HepG2 (cell line): ENCODE results near the gene GSDMA. TPM values are rescaled to one million over a fixed set of nuclear protein-coding genes. Genes with fewer than 3 reads are reported as not detected.

ENCODE experiments used
- ATF7-NPFF ChIP-seq: sonication (generic); formaldehyde crosslinking; IDR thresholded peaks from 2 replicates; pipeline ENCODE4 v1.8.1; 2023; ENCODE audit warnings: mild to moderate bottlenecking, low read depth, missing genetic modification reagents, moderate library complexity
- CREBL2 ChIP-seq: sonication (generic); formaldehyde crosslinking; IDR thresholded peaks from 2 replicates; pipeline ENCODE4 v1.8.1; 2023; ENCODE audit warnings: missing genetic modification reagents, mild to moderate bottlenecking, borderline replicate concordance
- DZIP1 ChIP-seq: sonication (generic); formaldehyde crosslinking; IDR thresholded peaks from 2 replicates; pipeline ENCODE4 v1.5.0; 2020; ENCODE audit warnings: mild to moderate bottlenecking, missing genetic modification reagents
- FOXA1 ChIP-seq, 2 experiments: fragments of 450-650 bp in 1 of 2; sonication (generic) in 1 of 2; formaldehyde crosslinking in 1 of 2; IDR thresholded peaks; 2 replicates each; pipeline versions ENCODE4 v1.4.0 to v1.6.1; 2016 to 2020; ENCODE audit warnings: missing genetic modification reagents in 1 of 2
- GABPB1 ChIP-seq: IDR thresholded peaks from 2 replicates; pipeline ENCODE4 v1.6.1; 2016; ENCODE audit warnings: mild to moderate bottlenecking, missing genetic modification reagents, moderate library complexity, missing compliant biosample characterization
- NR3C1 ChIP-seq: sonication (generic); formaldehyde crosslinking; IDR thresholded peaks from 2 replicates; pipeline ENCODE4 v1.4.0; 2020; ENCODE audit warnings: missing genetic modification reagents
- REPIN1 ChIP-seq: sonication (generic); formaldehyde crosslinking; IDR thresholded peaks from 2 replicates; pipeline ENCODE4 v1.8.0; 2022; ENCODE audit warnings: missing genetic modification reagents, low read depth, mild to moderate bottlenecking, borderline replicate concordance
- SRF ChIP-seq: IDR thresholded peaks from 2 replicates; pipeline ENCODE4 v1.6.1; 2011; ENCODE audit warnings: mild to moderate bottlenecking, low read depth, low read length, moderate library complexity
- SRY ChIP-seq: sonication (generic); formaldehyde crosslinking; IDR thresholded peaks from 2 replicates; pipeline ENCODE4 v1.8.0; 2022; ENCODE audit warnings: mild to moderate bottlenecking, missing genetic modification reagents
- TFDP1 ChIP-seq: IDR thresholded peaks from 2 replicates; pipeline ENCODE4 v1.6.1; 2016; ENCODE audit warnings: missing compliant biosample characterization, missing genetic modification reagents, borderline replicate concordance
- U2AF1 ChIP-seq: fragments of 200-400 bp; formaldehyde crosslinking; optimal IDR thresholded peaks from 2 replicates; pipeline ENCODE3; 2017; ENCODE audit warnings: mild to moderate bottlenecking, low read depth, low read length
- ZNF274 ChIP-seq: sonication (generic); formaldehyde crosslinking; IDR thresholded peaks from 2 replicates; pipeline ENCODE4 v1.5.1; 2020; ENCODE audit warnings: mild to moderate bottlenecking, missing genetic modification reagents
- ZNF510 ChIP-seq: sonication (generic); formaldehyde crosslinking; IDR thresholded peaks from 2 replicates; pipeline ENCODE4 v1.4.0; 2020; ENCODE audit warnings: low read depth, mild to moderate bottlenecking, missing genetic modification reagents
- polyA plus RNA-seq, 8 experiments: library from polyadenylated mRNA; depleted of rRNA in 3 of 8; stranded (reverse) in 7 of 8; unstranded in 1 of 8; fragments of >200 nt; fragmentation: Illumina TruSeq in 4 of 8; extraction: Trizol in 4 of 8; gene quantifications; 2 replicates each; pipeline versions ENCODE4 v1.2.1 to v1.2.3, GENCODE V29; 2011 to 2016; ENCODE audit warnings: low read depth in 4 of 8, missing spikeins in 1 of 8, mixed read lengths in 1 of 8; ENCODE audit not compliant: insufficient read depth in 1 of 8
- total RNA-seq, 5 experiments: library from RNA; depleted of rRNA; stranded (reverse); fragments of >200 nt; fragmentation: Illumina TruSeq; extraction: Trizol; gene quantifications; 2 replicates each; pipeline ENCODE4 v1.2.3, GENCODE V29; 2016; ENCODE audit warnings: low read depth in 1 of 5
- TF ChIP-seq, protein P1 (sequence below): sonication (generic); formaldehyde crosslinking; IDR thresholded peaks from 2 replicates; pipeline ENCODE4 v1.4.0; 2020; ENCODE audit warnings: missing genetic modification reagents, borderline replicate concordance
- TF ChIP-seq, protein P2 (sequence below): sonication (generic); formaldehyde crosslinking; IDR thresholded peaks from 2 replicates; pipeline ENCODE4 v1.5.0; 2020; ENCODE audit warnings: mild to moderate bottlenecking, missing genetic modification reagents, borderline replicate concordance

Gene GSDMA
- total and polyA plus RNA-seq, 2 of the 13 experiments (the other 11 are each of a cell fraction or from before 2014, with no cell fraction given), result not detected

DNA sequence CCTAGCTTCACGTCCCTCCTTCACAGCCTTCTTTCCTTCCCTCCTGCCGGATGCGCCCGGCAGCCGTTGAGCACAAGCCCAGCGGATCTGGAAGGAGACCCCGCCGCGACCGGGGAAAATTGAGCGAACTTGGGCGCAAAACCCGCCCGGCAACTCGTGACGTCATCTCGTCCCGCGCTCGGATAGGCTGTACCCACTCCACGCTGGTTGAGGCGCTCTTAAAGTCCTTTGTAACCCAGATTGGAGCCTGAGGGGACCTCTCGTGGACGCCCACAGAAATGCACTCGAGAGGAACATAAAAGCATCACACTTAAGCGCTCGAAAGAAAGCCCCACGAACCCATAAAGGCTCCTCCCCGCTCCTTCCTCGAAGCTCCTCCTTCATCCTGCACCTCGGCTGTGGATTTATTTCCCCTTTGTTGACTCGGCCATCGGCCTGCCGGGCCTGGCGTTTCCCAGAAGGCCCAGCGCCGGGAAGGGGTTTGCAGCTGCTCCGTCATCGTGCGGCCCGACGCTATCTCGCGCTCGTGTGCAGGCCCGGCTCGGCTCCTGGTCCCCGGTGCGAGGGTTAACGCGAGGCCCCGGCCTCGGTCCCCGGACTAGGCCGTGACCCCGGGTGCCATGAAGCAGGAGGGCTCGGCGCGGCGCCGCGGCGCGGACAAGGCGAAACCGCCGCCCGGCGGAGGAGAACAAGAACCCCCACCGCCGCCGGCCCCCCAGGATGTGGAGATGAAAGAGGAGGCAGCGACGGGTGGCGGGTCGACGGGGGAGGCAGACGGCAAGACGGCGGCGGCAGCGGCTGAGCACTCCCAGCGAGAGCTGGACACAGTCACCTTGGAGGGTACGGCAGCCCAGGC, 17.8 kb downstream of the GSDMA start, which contains the start of gene PSMD3 (continued):
- TF ChIP-seq TFDP1 (CRISPR knock-in tag) (peak; percentile 72), REPIN1 (CRISPR knock-in tag) (peak; percentile 99), CREBL2 (CRISPR knock-in tag) (peak; percentile 88; the same call in 1 of the 2 replicates), ZNF510 (CRISPR knock-in tag) (peak; percentile 95), NR3C1 (CRISPR knock-in tag) (0 out of 2 replicates have a peak, but pooled peaks have one; percentile 73), U2AF1 (peak; percentile 97), DZIP1 (no peak), ZNF274 (CRISPR knock-in tag) (peak; percentile 98), GABPB1 (peak; percentile 94), FOXA1 (IDR thresholded peaks at IDR 0.05) (no peak), FOXA1 (CRISPR knock-in tag; IDR thresholded peaks at IDR 0.05) (peak; percentile 90), SRF (peak; percentile 99), ATF7-NPFF (peak; percentile 98), SRY (CRISPR knock-in tag) (peak; percentile 99)
- TF ChIP-seq, protein P1, sequence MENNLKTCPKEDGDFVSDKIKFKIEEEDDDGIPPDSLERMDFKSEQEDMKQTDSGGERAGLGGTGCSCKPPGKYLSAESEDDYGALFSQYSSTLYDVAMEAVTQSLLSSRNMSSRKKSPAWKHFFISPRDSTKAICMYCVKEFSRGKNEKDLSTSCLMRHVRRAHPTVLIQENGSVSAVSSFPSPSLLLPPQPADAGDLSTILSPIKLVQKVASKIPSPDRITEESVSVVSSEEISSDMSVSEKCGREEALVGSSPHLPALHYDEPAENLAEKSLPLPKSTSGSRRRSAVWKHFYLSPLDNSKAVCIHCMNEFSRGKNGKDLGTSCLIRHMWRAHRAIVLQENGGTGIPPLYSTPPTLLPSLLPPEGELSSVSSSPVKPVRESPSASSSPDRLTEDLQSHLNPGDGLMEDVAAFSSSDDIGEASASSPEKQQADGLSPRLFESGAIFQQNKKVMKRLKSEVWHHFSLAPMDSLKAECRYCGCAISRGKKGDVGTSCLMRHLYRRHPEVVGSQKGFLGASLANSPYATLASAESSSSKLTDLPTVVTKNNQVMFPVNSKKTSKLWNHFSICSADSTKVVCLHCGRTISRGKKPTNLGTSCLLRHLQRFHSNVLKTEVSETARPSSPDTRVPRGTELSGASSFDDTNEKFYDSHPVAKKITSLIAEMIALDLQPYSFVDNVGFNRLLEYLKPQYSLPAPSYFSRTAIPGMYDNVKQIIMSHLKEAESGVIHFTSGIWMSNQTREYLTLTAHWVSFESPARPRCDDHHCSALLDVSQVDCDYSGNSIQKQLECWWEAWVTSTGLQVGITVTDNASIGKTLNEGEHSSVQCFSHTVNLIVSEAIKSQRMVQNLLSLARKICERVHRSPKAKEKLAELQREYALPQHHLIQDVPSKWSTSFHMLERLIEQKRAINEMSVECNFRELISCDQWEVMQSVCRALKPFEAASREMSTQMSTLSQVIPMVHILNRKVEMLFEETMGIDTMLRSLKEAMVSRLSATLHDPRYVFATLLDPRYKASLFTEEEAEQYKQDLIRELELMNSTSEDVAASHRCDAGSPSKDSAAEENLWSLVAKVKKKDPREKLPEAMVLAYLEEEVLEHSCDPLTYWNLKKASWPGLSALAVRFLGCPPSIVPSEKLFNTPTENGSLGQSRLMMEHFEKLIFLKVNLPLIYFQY, result peak; percentile 97
- TF ChIP-seq, protein P2, sequence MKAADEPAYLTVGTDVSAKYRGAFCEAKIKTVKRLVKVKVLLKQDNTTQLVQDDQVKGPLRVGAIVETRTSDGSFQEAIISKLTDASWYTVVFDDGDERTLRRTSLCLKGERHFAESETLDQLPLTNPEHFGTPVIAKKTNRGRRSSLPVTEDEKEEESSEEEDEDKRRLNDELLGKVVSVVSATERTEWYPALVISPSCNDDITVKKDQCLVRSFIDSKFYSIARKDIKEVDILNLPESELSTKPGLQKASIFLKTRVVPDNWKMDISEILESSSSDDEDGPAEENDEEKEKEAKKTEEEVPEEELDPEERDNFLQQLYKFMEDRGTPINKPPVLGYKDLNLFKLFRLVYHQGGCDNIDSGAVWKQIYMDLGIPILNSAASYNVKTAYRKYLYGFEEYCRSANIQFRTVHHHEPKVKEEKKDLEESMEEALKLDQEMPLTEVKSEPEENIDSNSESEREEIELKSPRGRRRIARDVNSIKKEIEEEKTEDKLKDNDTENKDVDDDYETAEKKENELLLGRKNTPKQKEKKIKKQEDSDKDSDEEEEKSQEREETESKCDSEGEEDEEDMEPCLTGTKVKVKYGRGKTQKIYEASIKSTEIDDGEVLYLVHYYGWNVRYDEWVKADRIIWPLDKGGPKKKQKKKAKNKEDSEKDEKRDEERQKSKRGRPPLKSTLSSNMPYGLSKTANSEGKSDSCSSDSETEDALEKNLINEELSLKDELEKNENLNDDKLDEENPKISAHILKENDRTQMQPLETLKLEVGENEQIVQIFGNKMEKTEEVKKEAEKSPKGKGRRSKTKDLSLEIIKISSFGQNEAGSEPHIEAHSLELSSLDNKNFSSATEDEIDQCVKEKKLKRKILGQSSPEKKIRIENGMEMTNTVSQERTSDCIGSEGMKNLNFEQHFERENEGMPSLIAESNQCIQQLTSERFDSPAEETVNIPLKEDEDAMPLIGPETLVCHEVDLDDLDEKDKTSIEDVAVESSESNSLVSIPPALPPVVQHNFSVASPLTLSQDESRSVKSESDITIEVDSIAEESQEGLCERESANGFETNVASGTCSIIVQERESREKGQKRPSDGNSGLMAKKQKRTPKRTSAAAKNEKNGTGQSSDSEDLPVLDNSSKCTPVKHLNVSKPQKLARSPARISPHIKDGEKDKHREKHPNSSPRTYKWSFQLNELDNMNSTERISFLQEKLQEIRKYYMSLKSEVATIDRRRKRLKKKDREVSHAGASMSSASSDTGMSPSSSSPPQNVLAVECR (CRISPR knock-in tag), result peak; percentile 99
